UCSD-AML1 (cell line): ENCODE data around the gene ITIH6.

Experiments
- DNase-seq: peaks from one replicate; lab custom pipeline; 2025; ENCODE audit not compliant: unreplicated experiment; lab: John Stamatoyannopoulos, UW

The ITIH6 gene

DNA sequence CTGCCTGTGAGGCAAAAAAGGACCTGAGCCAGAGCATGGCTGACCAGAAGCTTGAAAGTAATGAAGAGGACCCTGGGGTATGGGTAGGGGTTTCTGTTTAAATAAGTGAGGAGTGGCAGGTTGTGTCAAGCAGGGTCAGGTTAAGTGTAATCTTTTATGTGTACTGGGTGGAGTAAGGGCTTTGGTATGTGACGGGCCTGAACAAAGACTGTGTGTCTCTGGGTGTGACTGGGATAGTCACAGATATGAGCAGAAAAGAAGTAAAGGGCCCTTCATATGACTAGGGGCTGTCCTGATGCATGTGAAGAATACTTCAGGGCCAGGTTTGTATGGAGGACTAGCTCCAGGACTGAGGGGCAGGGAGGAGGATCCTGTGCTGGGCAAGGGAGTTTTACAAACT, 82.4 kb downstream of the ITIH6 start:
- no peak for DNase-seq

DNA sequence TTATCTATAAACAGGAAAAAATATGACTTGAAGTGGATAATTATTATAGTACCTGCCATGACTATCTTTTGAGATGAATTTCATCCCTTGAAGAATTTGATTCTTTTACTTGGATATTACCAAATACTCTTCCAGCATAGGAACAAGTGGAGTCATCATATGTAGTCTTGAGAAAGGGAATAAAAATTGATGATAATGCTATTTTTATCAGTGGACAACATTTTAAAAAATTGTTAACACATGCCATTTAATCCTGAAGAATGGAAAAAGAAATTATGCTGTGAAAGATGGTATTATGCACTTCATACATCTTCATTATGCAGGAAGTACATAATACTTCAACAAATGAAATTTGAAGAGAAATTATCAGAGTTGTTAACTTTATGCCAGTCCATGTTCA, 83.6 kb downstream of the ITIH6 start:
- no peak for DNase-seq

DNA sequence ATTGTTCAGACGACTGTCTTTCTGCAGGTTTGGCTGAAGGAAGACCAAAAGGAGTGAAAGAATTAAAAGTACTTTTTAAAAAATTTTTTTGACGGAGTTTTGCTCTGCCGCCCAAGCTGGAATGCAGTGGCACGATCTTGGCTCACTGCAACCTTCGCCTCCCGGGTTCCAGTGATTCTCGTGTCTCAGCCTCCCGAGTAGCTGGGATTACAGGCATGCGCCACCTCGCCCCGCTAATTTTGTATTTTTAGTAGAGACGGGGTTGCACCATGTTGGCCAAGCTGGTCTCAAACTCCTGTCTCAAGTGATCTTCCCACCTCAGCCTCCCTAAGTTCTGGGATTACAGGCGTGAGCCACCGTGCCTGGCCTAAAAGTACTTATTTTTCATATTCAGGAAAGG, 86.3 kb downstream of the ITIH6 start:
- DNase-seq = no peak

DNA sequence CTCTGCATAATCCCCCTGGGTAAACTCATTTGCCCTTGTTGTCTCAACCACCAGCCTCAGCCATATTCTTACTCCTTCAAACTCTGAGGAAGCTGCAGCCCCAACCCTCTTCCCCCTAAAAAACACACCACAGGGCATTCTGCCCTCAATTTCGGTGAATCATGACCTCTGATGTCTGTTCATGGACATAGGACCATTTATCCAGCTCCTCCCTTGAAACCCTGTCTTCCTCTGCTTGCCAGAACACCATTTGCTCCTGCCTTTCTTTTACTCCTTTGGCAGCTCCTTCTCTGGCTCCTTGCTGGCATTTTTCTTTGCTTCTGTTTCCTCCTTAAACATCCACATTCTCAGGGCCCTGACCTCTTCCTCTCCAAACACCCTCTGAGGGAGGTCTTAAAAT, 87.1 kb downstream of the ITIH6 start:
- no peak for DNase-seq

DNA sequence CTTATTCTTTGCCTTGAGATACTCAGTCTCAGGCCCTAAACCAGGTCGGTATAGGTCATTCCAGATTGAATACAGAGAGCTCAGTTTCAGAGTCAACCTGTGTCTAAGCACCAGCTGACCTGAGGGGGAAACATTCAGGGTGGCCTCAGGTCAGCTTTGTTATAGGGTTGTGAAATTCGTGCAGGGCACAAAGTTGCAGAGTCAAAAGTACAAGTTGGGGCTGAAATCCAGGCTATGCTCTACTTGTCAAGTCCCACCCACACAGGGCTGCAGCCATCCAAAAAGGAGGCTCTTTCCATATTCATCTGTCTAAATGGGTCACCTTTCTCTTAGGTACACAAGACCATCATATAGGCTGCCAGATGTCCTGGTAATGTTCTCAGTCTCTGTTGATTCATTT, 89.7 kb downstream of the ITIH6 start:
- no peak for DNase-seq
